Measurements from ENCODE around the gene HHATL.

Gene HHATL

GRCh38 chr3:42667523-42668412 lies 34.8 kb downstream of the HHATL start:
- FAIRE-seq (no peak), DNase-seq (ENCODE audit: insufficient read length, low spot score) (no peak)

DNA sequence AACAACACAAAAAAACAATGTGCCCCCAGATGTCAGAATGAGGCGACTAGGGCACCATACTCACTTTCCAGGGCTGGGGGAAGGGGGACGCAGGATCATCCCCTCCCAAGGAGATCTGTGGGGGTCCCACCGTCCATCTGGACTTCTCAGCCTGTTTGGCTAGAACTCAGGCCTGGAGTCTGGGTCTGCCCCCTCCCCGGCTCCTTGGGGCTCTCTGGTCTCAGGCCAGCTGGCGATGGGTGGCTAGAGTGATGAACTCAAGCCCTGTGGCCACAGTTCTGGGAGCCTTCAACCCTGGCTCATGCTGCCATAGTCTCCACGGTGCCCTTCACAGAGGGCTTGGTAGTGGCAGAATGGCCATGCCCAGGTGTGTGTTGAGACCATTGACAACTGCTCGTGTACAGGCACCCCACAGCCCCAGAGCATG lies 35.5 kb downstream of the HHATL start:
- DNase-seq (ENCODE audit: insufficient read length, low spot score): no peak
- no peak for FAIRE-seq

DNA sequence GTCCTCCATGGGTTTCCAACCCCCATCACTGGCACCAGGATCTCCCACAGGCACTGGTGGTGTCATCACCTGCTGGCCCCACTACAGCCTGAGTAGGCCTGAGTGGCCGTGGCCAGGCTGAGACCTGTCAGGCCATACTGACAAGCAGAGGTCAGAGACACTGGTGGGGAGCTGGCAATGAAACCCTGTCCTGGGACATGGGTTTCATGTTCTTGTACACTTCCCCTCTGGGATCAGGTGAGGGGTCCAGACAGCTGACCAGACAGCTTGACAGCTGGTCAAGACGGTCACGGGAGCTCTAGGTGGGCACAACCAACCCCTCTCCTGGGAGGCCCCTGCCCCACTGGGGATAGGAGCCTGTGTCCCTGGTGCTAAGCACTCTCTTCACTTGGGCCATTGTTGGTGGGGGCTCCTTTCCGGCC lies 36.0 kb downstream of the HHATL start:
- FAIRE-seq (no peak), DNase-seq (ENCODE audit: insufficient read length, low spot score) (no peak)

DNA sequence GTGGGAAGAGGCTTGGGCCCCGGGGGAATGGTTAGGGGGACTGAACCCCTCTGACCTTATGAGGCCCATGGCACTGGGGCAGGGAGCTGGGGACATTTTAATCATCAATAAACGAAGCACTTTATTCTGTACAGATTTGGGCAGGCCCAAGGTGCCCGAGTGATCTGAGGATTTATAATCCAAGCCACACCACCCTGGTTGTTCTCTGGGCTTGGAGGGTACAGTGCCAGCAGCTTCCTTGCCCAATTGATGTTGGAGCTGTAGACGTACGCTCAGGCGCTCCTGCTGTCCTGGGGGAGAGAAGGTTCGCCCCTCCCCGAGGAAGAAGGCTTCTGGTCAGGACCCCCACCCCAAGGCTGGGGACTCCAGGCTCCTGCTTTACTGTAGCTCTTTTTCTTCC lies 36.6 kb downstream of the HHATL start:
- FAIRE-seq (no peak), DNase-seq (ENCODE audit: insufficient read length, low spot score) (no peak)

GRCh38 chr3:42665050-42665878 lies 37.3 kb downstream of the HHATL start:
- FAIRE-seq (no peak), DNase-seq (ENCODE audit: insufficient read length, low spot score) (no peak)

DNA sequence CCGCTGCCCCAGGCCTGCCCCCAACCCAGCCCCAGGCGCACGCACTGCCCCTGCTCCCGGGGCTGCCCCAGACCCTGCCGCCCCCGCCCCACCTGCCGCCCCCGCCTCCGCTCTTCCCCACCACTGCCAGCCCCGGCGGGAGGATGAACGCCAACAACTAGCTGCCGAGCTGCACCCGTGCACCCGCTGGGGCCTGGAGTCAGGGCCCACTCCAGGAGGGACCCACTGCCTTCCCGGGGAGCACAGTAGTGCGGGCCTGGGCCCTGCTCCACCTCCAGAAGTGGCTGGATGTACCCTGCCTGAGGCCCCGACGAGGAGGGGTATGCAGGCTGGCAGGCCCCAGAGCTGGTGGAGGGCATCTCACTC lies 38.2 kb downstream of the HHATL start:
- DNase-seq (ENCODE audit: insufficient read length, low spot score) (no peak), FAIRE-seq (no peak)

DNA sequence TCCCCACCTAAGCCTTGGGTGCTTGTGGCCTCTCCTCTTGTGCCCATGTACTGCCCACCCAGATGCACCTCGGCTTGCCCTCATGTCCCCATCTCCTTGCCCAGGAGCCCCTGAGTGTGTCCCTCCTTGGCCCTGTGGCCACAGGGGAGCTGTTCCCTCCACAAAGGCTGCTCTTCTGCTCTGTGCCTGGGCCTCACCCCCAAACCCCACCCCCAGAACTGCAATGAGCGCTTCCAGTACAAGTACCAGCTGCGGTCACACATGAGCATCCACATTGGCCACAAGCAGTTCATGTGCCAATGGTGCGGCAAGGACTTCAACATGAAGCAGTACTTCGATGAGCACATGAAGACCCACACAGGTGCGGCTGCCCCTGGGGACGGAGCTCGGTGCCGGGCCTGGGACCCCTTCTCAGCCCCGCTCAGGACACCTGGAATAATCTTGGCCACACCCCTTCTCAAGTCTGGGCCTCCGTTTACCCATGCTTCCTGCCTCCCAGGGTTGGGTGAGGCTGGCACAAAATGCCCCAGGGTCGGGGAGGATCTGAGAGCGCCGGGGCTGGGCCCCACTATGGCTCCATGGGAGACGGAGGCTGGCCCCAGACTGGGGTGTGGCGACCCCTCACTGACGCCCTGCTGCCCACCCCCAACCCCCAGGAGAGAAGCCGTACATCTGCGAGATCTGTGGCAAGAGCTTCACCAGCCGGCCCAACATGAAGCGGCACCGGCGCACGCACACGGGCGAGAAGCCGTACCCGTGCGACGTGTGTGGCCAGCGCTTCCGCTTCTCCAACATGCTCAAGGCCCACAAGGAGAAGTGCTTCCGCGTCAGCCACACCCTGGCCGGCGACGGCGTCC lies 38.8 kb downstream of the HHATL start:
- DNase-seq (ENCODE audit: insufficient read length, low spot score): no peak
- FAIRE-seq: no peak

- FAIRE-seq: no peak
- DNase-seq (ENCODE audit: insufficient read length, low spot score): no peak
These were observed 39.6 kb downstream of the HHATL start for GRCh38 chr3:42662813-42663535.

DNA sequence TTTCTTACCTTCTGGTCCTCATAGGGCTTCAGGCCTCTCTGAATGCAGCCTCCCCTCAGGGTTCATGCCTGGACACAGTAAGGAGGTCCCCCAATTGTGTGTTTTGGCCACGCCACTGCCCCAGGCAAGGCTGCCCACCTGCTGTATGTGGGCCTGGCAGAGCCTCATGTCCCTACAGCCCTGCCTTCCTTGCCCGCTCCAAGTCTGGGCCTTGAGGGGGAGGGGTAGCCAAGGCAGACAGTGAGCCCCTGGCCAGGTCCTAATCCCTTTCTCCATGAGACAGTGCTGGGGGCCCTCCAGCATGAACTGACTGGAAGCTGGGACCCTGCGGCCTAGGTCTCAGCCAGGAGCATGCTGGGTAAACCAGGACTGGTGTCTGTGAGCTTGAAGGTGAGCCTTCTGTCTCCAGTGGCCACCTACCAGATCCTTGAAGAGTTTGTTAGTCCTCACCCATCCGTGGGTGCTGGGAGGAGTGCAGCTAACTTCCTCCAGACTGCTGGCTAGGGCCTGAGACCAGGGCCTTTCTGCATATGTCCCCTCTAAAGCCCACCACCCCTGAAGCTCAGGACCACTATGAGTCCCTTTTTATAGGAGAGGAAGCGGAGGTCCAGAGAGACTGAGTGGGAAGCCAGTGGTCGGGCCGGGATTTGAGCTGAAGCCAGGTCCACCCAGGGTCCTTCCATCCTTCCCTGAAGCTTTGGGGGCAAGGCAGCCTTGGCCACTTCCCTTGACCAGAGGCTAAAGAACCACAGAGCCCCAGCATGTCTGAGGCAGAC lies 40.4 kb downstream of the HHATL start:
- DNase-seq (ENCODE audit: insufficient read length, low spot score) (no peak), FAIRE-seq (no peak)

DNA sequence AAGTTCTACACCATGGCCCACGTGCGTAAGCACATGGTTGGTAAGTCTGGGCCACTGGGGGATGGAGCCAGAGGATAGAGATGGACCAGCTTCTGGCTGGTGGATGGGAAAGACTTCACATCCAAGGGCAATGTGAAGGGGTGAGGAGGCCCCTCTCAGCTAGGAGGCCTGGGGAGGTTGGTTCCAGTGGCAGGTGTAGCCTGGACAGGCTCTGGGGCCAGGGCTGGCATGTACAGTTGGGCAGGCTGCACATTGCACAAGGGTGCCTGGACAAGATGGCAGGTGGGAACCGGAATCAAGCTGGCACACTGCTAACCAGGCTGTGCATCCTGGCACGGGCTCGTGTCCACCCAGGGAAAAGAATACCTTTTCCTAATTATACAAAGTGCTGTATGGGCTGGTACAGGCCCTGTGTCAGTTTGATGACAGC lies 41.0 kb downstream of the HHATL start:
- DNase-seq (ENCODE audit: insufficient read length, low spot score): no peak
- FAIRE-seq: no peak

DNA sequence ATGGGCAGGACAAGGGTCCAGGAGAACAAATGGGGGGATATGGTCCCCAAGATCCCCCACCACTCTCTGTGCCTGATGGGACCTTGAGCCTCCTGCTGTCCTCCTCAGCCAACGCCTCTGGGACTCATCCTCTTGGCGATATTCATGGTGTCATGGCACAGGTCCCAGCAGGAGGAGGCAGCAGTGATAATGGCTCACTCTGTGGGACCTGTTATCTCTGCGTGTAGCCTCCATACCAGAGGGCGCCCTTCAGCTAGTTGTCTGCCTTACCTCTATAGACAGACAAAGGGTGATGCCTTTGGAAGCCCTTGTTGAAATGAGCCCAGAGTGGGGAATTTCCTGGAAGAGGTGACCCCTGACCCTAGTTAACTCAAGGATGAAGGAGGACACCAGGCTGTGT lies 41.7 kb downstream of the HHATL start:
- no peak for FAIRE-seq
- no peak for DNase-seq (ENCODE audit: insufficient read length, low spot score)

GRCh38 chr3:42660131-42660715 lies 42.4 kb downstream of the HHATL start:
- FAIRE-seq (no peak), DNase-seq (ENCODE audit: insufficient read length, low spot score) (no peak)

- FAIRE-seq (no peak), DNase-seq (ENCODE audit: insufficient read length, low spot score) (no peak)
These were observed 43.0 kb downstream of the HHATL start for GRCh38 chr3:42659451-42660130.

- DNase-seq (ENCODE audit: insufficient read length, low spot score): no peak
- no peak for FAIRE-seq
These were observed 43.7 kb downstream of the HHATL start for GRCh38 chr3:42658771-42659390.

- DNase-seq (ENCODE audit: insufficient read length, low spot score) (no peak), FAIRE-seq (no peak)
These were observed 44.4 kb downstream of the HHATL start for GRCh38 chr3:42658091-42658770.

- no peak for DNase-seq (ENCODE audit: insufficient read length, low spot score)
- no peak for FAIRE-seq
These were observed 44.9 kb downstream of the HHATL start for GRCh38 chr3:42657675-42658074.

All from GM19239 (cell line).